ENCODE measurements around the gene IL36B. TPM values are rescaled to one million over a fixed set of nuclear protein-coding genes. Genes with fewer than 3 reads are reported as not detected.

Gene IL36B
- total RNA-seq, 1 experiment from 2014 or later = not detected

- H3K9me3 Mint-ChIP-seq (ENCODE audit: low read depth, unreplicated experiment) = peaks cover 11% of the 10 kb centered on the region
- intact Hi-C loops (cut with micrococcal nuclease; ENCODE audit: unreplicated experiment) = no loop called here
- H3K4me3 Mint-ChIP-seq (ENCODE audit: low read depth, unreplicated experiment) = no peak overlapping the region
- peaks cover 23% of the 10 kb centered on the region for H3K4me1 Mint-ChIP-seq (ENCODE audit: low read depth, unreplicated experiment)
- CTCF ChIA-PET = interaction anchor here (0.6 kb wide), 1 partner anchor 12 kb away, joined by 4 read pairs; no protein-coding TSS in a partner anchor
- TF ChIP-seq, protein P1, sequence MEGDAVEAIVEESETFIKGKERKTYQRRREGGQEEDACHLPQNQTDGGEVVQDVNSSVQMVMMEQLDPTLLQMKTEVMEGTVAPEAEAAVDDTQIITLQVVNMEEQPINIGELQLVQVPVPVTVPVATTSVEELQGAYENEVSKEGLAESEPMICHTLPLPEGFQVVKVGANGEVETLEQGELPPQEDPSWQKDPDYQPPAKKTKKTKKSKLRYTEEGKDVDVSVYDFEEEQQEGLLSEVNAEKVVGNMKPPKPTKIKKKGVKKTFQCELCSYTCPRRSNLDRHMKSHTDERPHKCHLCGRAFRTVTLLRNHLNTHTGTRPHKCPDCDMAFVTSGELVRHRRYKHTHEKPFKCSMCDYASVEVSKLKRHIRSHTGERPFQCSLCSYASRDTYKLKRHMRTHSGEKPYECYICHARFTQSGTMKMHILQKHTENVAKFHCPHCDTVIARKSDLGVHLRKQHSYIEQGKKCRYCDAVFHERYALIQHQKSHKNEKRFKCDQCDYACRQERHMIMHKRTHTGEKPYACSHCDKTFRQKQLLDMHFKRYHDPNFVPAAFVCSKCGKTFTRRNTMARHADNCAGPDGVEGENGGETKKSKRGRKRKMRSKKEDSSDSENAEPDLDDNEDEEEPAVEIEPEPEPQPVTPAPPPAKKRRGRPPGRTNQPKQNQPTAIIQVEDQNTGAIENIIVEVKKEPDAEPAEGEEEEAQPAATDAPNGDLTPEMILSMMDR (IDR thresholded peaks at IDR 0.05; ENCODE audit: unreplicated experiment) = no peak
- no peak overlapping the region for H3K27ac Mint-ChIP-seq (ENCODE audit: unreplicated experiment)
- DNase-seq = no peak
- no TSS peak for BruUV-seq (replicated peaks)
- H3K36me3 Mint-ChIP-seq (ENCODE audit: insufficient read depth, unreplicated experiment) = no peaks in the 10 kb centered on the region
- H3K27me3 Mint-ChIP-seq (ENCODE audit: unreplicated experiment) = no peaks in the 10 kb centered on the region
These were observed 3.9 kb upstream of the IL36B start for GRCh38 chr2:113056521-113056920.

DNA sequence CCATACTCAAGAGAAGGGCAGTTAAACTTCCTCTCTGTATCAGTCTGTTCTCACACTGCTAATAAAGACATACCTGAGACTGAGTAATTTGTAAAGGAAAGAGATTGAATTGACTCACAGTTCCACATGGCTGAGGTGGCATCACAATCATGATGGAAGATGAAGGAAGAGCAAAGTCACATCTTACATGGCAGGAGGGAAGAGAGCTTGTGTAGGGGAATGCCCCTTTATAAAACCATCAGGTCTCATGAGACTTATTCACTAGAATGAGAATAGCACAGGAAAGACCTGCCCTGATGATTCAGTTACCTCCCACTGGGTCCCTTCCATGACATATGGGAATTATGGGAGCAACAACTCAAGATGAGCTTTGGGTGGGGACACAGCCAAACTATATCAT is 1.4 kb upstream of the IL36B start:
- no peak for DNase-seq
- Mint-ChIP-seq H3K4me1 (ENCODE audit: low read depth, unreplicated experiment) (peaks cover 23% of the 10 kb centered on the region), H3K9me3 (ENCODE audit: low read depth, unreplicated experiment) (peaks cover 11% of the 10 kb centered on the region), H3K4me3 (ENCODE audit: low read depth, unreplicated experiment) (no peak overlapping the region), H3K36me3 (ENCODE audit: insufficient read depth, unreplicated experiment) (no peaks in the 10 kb centered on the region), H3K27me3 (ENCODE audit: unreplicated experiment) (no peaks in the 10 kb centered on the region), H3K27ac (ENCODE audit: unreplicated experiment) (no peak overlapping the region)
- TF ChIP-seq, protein P1 (IDR thresholded peaks at IDR 0.05; ENCODE audit: unreplicated experiment) = no peak
- intact Hi-C loops (cut with micrococcal nuclease; ENCODE audit: unreplicated experiment) = no loop called here
- BruUV-seq (replicated peaks) = no TSS peak
- CTCF ChIA-PET = no interaction called here

DNA sequence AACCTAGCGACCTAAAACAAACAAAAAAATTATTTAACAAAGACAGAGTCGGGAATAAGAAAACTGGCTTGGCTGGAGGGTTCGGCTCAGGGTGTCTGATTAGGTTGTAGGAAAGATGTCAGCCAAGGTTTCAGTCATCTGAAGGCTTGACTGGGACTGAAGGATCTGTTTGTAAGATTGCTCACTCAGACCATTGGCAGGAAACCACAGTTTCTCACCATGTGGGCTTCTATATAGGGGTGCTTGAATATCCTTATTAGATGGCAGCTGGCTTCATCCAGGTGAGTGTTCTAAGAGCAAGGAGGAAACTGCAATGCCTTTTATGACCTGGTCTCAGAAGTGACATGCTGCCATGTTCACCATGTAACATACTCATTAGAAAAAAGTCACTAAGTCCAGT is 999 bp upstream of the IL36B start:
- CTCF ChIA-PET = no interaction called here
- TF ChIP-seq, protein P1 (IDR thresholded peaks at IDR 0.05; ENCODE audit: unreplicated experiment) = no peak
- H3K27me3 Mint-ChIP-seq (ENCODE audit: unreplicated experiment) = no peaks in the 10 kb centered on the region
- H3K9me3 Mint-ChIP-seq (ENCODE audit: low read depth, unreplicated experiment) = peaks cover 11% of the 10 kb centered on the region
- no peak overlapping the region for H3K27ac Mint-ChIP-seq (ENCODE audit: unreplicated experiment)
- H3K4me3 Mint-ChIP-seq (ENCODE audit: low read depth, unreplicated experiment) = no peak overlapping the region
- H3K36me3 Mint-ChIP-seq (ENCODE audit: insufficient read depth, unreplicated experiment) = no peaks in the 10 kb centered on the region
- intact Hi-C loops (cut with micrococcal nuclease; ENCODE audit: unreplicated experiment) = no loop called here
- DNase-seq = no peak
- H3K4me1 Mint-ChIP-seq (ENCODE audit: low read depth, unreplicated experiment) = peaks cover 20% of the 10 kb centered on the region
- no TSS peak for BruUV-seq (replicated peaks)

DNA sequence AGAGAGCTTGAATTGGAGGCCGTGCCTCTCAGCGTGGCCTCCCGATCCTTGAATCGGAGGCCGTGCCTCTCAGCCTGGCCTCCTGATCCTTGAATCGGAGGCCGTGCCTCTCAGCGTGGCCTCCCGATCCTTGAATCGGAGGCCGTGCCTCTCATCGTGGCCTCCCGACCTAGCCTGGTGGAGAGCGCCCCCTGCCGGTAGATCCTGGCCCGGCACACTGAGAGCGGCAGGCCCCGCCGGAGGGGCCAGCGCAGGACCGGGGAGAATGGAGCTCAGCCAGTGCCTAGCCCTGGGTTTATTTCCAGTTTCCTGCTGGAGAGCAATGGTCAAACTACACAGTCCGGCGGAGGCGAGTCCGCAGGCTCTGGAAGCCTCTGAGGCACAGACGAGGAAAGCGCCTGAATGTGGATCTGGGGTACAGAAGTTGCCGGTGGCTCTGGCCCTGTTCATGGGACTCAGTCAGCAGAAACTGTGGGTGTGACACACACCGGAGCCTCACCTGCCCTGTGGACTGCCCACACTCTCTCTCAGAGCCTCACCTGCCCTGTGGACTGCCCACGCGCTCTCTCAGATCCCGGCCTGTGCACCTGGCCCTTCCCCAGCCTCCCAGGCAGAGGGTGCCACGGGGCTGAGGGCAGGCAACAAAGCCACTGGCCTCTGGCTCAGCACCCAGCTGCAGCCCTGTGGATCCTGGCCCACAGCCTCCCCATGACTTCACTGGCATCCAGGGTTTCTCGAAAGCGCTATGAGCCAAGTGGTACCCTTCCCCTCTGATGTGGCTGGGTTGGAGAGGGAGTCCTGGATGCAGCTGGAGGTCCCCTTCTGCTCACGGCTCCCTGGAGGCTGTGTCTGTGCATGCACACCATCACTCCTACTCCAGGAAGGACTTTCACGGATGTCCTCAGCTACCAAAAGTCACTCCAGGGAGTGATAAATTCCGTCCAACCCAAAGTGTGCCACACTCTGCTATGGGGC is 1.5 kb downstream of the IL36B start:
- no peak for DNase-seq
- H3K27me3 Mint-ChIP-seq (ENCODE audit: unreplicated experiment) = no peaks in the 10 kb centered on the region
- CTCF ChIA-PET = interaction anchor here (0.7 kb wide), 1 partner anchor 168 kb away, joined by 3 read pairs; no protein-coding TSS in a partner anchor
- H3K27ac Mint-ChIP-seq (ENCODE audit: unreplicated experiment) = no peak overlapping the region
- intact Hi-C loops (cut with micrococcal nuclease; ENCODE audit: unreplicated experiment) = no loop called here
- BruUV-seq (replicated peaks) = no TSS peak
- no peaks in the 10 kb centered on the region for H3K36me3 Mint-ChIP-seq (ENCODE audit: insufficient read depth, unreplicated experiment)
- no peak overlapping the region for H3K4me3 Mint-ChIP-seq (ENCODE audit: low read depth, unreplicated experiment)
- peaks cover 11% of the 10 kb centered on the region for H3K4me1 Mint-ChIP-seq (ENCODE audit: low read depth, unreplicated experiment)
- TF ChIP-seq, protein P1 (IDR thresholded peaks at IDR 0.05; ENCODE audit: unreplicated experiment) = no peak
- H3K9me3 Mint-ChIP-seq (ENCODE audit: low read depth, unreplicated experiment) = peaks cover 12% of the 10 kb centered on the region
